ENCODE results near the gene ARHGEF2. TPM values are rescaled to one million over a fixed set of nuclear protein-coding genes. Genes with fewer than 3 reads are reported as not detected.
A peak's percentile ranks its signal among the peaks of the same experiment; 100 is the strongest.

ARHGEF2 gene
- total and polyA plus RNA-seq, 10 of the 15 experiments (the other 5 are each of a cell fraction or from before 2014, with no cell fraction given): 8.1 to 113 (median 69.9) TPM

DNA sequence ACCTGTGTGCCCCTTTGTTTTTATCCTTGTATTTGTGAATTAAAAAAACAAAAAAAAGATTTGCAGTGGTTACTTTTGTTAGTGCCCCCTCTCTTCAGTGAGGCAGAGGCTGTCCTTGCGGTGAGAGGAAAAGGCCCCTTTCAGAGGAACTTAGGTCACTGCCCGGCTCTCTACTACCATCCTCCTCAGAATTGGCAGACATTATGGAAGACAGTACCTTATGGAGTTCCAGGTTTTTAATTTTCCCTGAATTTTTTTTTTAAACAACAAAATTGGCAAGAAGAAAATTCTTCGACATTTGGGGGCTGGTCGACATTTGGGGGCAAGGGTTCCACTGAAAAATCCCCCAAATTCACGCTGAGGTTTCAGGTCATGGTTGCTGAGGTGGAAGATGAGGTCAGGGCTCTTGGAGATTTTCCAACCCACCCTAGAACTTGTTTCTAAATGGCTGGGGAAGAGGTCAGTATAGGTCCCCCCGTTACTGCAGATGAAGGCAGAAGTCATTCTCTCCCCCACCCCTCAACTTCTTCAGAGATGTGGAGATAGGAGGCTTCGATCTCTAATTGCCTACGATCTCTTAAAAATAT, 31.6 kb downstream of the ARHGEF2 start:
- Histone ChIP-seq H3K9ac (ENCODE audit: control insufficient read depth, insufficient read depth, low read length) (peak overlapping the region; percentile 27; the same call in 1 of the 2 replicates), H3K4me1 (ENCODE audit: control insufficient read depth, insufficient read depth, low read length) (peaks cover 50% of the 10 kb centered on the region), H3K9me3 (replicated peaks; ENCODE audit: control insufficient read depth, insufficient read depth, low read length) (no peaks in the 10 kb centered on the region), H3K27me3 (replicated peaks in 1 of 2; ENCODE audit: control insufficient read depth in 2 of 2, insufficient read depth in 2 of 2, low read length in 1 of 2) (no peaks in the 10 kb centered on the region), H3K4me2 (ENCODE audit: control insufficient read depth, insufficient read depth) (peak overlapping the region; percentile 97), H3K79me2 (ENCODE audit: control insufficient read depth, insufficient read depth, low read length) (no peaks in the 10 kb centered on the region), H4K20me1 (ENCODE audit: control insufficient read depth, insufficient read depth) (no peaks in the 10 kb centered on the region), H2AFZ (ENCODE audit: control insufficient read depth, low read depth, low read length) (no peak overlapping the region), H3K4me3 (peak overlapping the region; percentile 12), H3K27ac (ENCODE audit: control insufficient read depth, insufficient read depth) (peak overlapping the region; percentile 79), H3K36me3 (ENCODE audit: control insufficient read depth in 2 of 2, insufficient read depth in 2 of 2, low read length in 1 of 2) (peaks cover 26 to 27% of the 10 kb centered on the region in 2 experiments; a peak in 3 of 4 replicates)
- FAIRE-seq (no peak), ATAC-seq (peak; percentile 49), DNase-seq (ENCODE audit: low read depth, low spot score) (no peak)
- 24% methylated on average over 8 of the region's 8 CpGs for WGBS (ENCODE audit: insufficient coverage, insufficient replicate concordance, low lambda C conversion rate, missing lambda C conversion rate)
- CTCF ChIA-PET: interaction anchor here (1.0 to 5.0 kb wide), 13 partner anchors 9 to 150 kb away, joined by 3 to 44 read pairs (median 7); partner anchors contain the start of gene ARHGEF2
- TF ChIP-seq CREM (IDR thresholded peaks at IDR 0.05; ENCODE audit: low read depth): 0 out of 2 replicates have a peak, but pooled peaks have one; percentile 29
- 0 out of 2 replicates have a peak, but pooled peaks have one; percentile 10 for TF ChIP-seq NR2F1 (conservative IDR thresholded peaks at IDR 0.05)
- TF ChIP-seq SPI1 (IDR thresholded peaks at IDR 0.05; ENCODE audit: borderline replicate concordance, insufficient read depth, low read depth, low read length): no peak
- no peak for TF ChIP-seq TCF3 (IDR thresholded peaks at IDR 0.05; ENCODE audit: borderline replicate concordance, insufficient read depth, low read depth, low read length)
- TF ChIP-seq RUNX3 (IDR thresholded peaks at IDR 0.05; ENCODE audit: low read length): peak; percentile 65
- 0 out of 2 replicates have a peak, but pooled peaks have one; percentile 16 for TF ChIP-seq BCL11A (IDR thresholded peaks at IDR 0.05; ENCODE audit: low read depth, low read length)
- TF ChIP-seq NFIC (IDR thresholded peaks at IDR 0.05; ENCODE audit: low read depth, low read length): peak; percentile 21
- TF ChIP-seq GABPA (IDR thresholded peaks at IDR 0.05; ENCODE audit: low read depth): no peak
- TF ChIP-seq CREB1 (IDR thresholded peaks at IDR 0.05; ENCODE audit: low read depth): peak; percentile 12; the same call in 1 of the 2 replicates
- no peak for TF ChIP-seq RCOR1 (conservative IDR thresholded peaks at IDR 0.05; ENCODE audit: low read depth, low read length)
- TF ChIP-seq, protein P1, sequence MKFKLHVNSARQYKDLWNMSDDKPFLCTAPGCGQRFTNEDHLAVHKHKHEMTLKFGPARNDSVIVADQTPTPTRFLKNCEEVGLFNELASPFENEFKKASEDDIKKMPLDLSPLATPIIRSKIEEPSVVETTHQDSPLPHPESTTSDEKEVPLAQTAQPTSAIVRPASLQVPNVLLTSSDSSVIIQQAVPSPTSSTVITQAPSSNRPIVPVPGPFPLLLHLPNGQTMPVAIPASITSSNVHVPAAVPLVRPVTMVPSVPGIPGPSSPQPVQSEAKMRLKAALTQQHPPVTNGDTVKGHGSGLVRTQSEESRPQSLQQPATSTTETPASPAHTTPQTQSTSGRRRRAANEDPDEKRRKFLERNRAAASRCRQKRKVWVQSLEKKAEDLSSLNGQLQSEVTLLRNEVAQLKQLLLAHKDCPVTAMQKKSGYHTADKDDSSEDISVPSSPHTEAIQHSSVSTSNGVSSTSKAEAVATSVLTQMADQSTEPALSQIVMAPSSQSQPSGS (IDR thresholded peaks at IDR 0.05; ENCODE audit: low read length): peak; percentile 79
- 0 out of 2 replicates have a peak, but pooled peaks have one; percentile 6 for TF ChIP-seq JUNB (IDR thresholded peaks at IDR 0.05)
- BruUV-seq (replicated peaks): no TSS peak
- POLR2A ChIA-PET: interaction anchor here (0.6 to 10.8 kb wide), 7 partner anchors 10 to 341 kb away, joined by 4 to 273 read pairs (median 7); partner anchors contain the start of genes ARHGEF2, KHDC4 and SYT11
- RAD21 ChIA-PET (ENCODE audit: unreplicated experiment): interaction anchor here (0.7 to 4.4 kb wide), 15 partner anchors 9 to 180 kb away, joined by 3 to 130 read pairs (median 4); partner anchors contain the start of genes ARHGEF2 and KHDC4
- intact Hi-C loops (cut with micrococcal nuclease; ENCODE audit: unreplicated experiment) (loop anchor here (2.0 kb wide), 1 partner anchor 30 kb away; no protein-coding TSS in a partner anchor), in situ Hi-C loops (cut with MboI) (no loop called here)
- SMC1A ChIA-PET (ENCODE audit: uncharacterized antibody, unreplicated experiment): interaction anchor here (1.1 to 5.1 kb wide), 9 partner anchors 8 to 86 kb away, joined by 4 to 133 read pairs (median 11); partner anchors contain the start of genes ARHGEF2, KHDC4 and SYT11

Data from GM12878 (cell line).